ENCODE measurements around the gene SMARCAL1. TPM values are rescaled to one million over a fixed set of nuclear protein-coding genes. Genes with fewer than 3 reads are reported as not detected.

Gene SMARCAL1
- total and polyA plus RNA-seq, 2 experiments from 2014 or later, result 18.8 to 19.9 TPM

DNA sequence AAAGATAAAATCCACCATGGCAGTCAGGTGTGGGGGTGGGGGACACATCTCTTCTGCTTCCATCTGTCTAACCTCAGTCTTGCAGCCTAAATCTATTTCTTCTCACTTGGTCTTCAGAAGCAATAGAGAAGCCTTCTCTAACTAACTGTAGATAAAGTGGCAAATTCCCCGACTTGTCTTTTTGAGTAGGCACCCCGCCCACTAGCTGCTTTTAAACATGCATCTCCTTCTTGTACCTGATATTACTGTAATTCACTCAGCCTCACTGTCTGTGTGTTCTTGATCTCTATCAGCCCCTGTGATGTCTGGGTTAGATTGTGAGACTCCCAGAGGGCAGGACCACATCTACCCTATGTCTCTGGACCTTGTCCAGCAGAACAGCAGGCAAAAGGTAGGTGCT is 46.8 kb upstream of the SMARCAL1 start:
- no peak for DNase-seq (ENCODE audit: low spot score)
- 78% methylated on average over 2 of the region's 2 CpGs for WGBS (ENCODE audit: low lambda C conversion rate, missing lambda C conversion rate)
- no peaks in the 10 kb centered on the region for H3K79me2 ChIP-seq
- no peak for TF ChIP-seq EZH2 (IDR thresholded peaks at IDR 0.05; ENCODE audit: borderline replicate concordance)
- no peak for TF ChIP-seq EZH2phosphoT487 (IDR thresholded peaks at IDR 0.05; ENCODE audit: low read depth, severe bottlenecking, unreplicated experiment)
- TF ChIP-seq, protein P1, sequence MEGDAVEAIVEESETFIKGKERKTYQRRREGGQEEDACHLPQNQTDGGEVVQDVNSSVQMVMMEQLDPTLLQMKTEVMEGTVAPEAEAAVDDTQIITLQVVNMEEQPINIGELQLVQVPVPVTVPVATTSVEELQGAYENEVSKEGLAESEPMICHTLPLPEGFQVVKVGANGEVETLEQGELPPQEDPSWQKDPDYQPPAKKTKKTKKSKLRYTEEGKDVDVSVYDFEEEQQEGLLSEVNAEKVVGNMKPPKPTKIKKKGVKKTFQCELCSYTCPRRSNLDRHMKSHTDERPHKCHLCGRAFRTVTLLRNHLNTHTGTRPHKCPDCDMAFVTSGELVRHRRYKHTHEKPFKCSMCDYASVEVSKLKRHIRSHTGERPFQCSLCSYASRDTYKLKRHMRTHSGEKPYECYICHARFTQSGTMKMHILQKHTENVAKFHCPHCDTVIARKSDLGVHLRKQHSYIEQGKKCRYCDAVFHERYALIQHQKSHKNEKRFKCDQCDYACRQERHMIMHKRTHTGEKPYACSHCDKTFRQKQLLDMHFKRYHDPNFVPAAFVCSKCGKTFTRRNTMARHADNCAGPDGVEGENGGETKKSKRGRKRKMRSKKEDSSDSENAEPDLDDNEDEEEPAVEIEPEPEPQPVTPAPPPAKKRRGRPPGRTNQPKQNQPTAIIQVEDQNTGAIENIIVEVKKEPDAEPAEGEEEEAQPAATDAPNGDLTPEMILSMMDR (IDR thresholded peaks at IDR 0.05; ENCODE audit: poor library complexity), result no peak
- H2AFZ ChIP-seq, result no peak overlapping the region
- no peaks in the 10 kb centered on the region for H3K4me1 ChIP-seq (ENCODE audit: insufficient read depth)
- no peaks in the 10 kb centered on the region for H3K9me2 ChIP-seq (replicated peaks; ENCODE audit: insufficient read depth)
- no peaks in the 10 kb centered on the region for H3K9me3 ChIP-seq (ENCODE audit: low read depth)
- H3K4me3 ChIP-seq, result no peak overlapping the region
- H3K27me3 ChIP-seq, result peaks cover 53% of the 10 kb centered on the region
- no peak overlapping the region for H3K4me2 ChIP-seq
- no peak overlapping the region for H3K27ac ChIP-seq
- H4K20me1 ChIP-seq (ENCODE audit: insufficient read depth, poor library complexity, severe bottlenecking), result no peaks in the 10 kb centered on the region
- no peaks in the 10 kb centered on the region for H3K36me3 ChIP-seq (replicated peaks; ENCODE audit: insufficient read depth, low read depth)

DNA sequence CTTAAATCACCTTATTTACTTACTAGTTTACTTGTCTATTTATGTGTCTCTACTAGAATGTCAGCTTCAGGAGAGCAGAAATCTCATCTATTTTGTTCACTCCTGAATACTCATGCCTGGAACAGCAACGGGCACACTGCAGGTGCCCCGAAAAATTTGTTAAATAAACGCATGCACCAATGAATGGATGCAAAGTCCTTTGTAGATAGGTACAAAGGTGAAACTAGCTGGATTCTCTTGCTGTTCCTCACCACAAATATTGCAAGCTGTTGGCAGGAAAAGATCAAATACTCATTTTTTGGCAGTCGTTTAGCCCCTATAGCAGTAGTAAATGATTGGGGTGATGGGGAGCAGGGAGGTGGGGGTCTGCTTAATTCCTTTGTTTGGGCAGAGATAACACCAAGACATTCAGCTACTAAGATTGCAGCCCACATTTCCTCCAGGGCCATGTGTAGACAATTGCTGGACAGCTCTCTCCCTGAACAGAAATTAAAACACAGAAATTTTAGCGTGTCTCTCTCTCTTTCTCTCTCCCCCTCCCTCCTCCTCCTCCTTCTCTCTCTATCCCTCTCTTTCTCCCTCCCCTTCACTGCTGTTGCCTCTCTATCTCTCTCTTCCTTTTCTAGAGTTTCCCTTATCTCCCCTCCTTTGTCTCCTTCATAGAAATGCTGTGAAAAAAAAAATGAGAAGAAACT is 45.4 kb upstream of the SMARCAL1 start:
- H3K4me3 ChIP-seq, result no peak overlapping the region
- no peaks in the 10 kb centered on the region for H4K20me1 ChIP-seq (ENCODE audit: insufficient read depth, poor library complexity, severe bottlenecking)
- H2AFZ ChIP-seq, result no peak overlapping the region
- peaks cover 67% of the 10 kb centered on the region for H3K27me3 ChIP-seq
- H3K9me3 ChIP-seq (ENCODE audit: low read depth), result no peaks in the 10 kb centered on the region
- 71% methylated on average over 4 of the region's 5 CpGs for WGBS (ENCODE audit: low lambda C conversion rate, missing lambda C conversion rate)
- no peaks in the 10 kb centered on the region for H3K36me3 ChIP-seq (replicated peaks; ENCODE audit: insufficient read depth, low read depth)
- H3K9me2 ChIP-seq (replicated peaks; ENCODE audit: insufficient read depth), result no peaks in the 10 kb centered on the region
- TF ChIP-seq, protein P1 (IDR thresholded peaks at IDR 0.05; ENCODE audit: poor library complexity), result no peak
- TF ChIP-seq EZH2 (IDR thresholded peaks at IDR 0.05; ENCODE audit: borderline replicate concordance) (no peak), EZH2phosphoT487 (IDR thresholded peaks at IDR 0.05; ENCODE audit: low read depth, severe bottlenecking, unreplicated experiment) (no peak)
- peaks cover 7% of the 10 kb centered on the region for H3K4me1 ChIP-seq (ENCODE audit: insufficient read depth)
- no peak overlapping the region for H3K4me2 ChIP-seq
- DNase-seq (ENCODE audit: low spot score), result no peak
- H3K27ac ChIP-seq, result no peak overlapping the region
- H3K79me2 ChIP-seq, result no peaks in the 10 kb centered on the region

DNA sequence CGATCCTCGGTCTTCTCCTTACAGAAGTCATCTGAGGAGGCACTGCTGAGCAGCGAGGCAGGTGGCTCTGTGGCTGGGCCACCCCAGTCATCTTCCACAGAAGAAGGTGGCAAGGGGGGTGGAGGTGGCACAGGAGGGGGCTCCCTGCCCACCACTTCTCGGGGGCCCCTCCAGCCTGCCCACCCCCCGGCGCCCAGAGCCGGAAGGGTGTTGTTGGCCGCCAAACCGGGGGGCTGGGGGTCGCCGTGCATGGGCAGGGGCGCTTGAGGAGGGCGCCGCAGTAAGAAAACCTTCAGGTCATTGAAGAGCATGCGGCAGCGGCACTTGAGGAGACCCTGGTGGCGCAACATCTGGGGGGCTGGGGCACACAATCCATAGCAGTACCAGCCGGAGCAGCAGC is 42.5 kb upstream of the SMARCAL1 start:
- no peaks in the 10 kb centered on the region for H3K9me2 ChIP-seq (replicated peaks; ENCODE audit: insufficient read depth)
- 76% methylated on average over 10 of the region's 18 CpGs for WGBS (ENCODE audit: low lambda C conversion rate, missing lambda C conversion rate)
- H2AFZ ChIP-seq, result no peak overlapping the region
- TF ChIP-seq, protein P1 (IDR thresholded peaks at IDR 0.05; ENCODE audit: poor library complexity), result no peak
- TF ChIP-seq EZH2 (IDR thresholded peaks at IDR 0.05; ENCODE audit: borderline replicate concordance) (no peak), EZH2phosphoT487 (IDR thresholded peaks at IDR 0.05; ENCODE audit: low read depth, severe bottlenecking, unreplicated experiment) (no peak)
- peaks cover 8% of the 10 kb centered on the region for H3K4me1 ChIP-seq (ENCODE audit: insufficient read depth)
- peaks cover 76% of the 10 kb centered on the region for H3K27me3 ChIP-seq
- no peaks in the 10 kb centered on the region for H3K9me3 ChIP-seq (ENCODE audit: low read depth)
- H3K36me3 ChIP-seq (replicated peaks; ENCODE audit: insufficient read depth, low read depth), result no peaks in the 10 kb centered on the region
- no peaks in the 10 kb centered on the region for H4K20me1 ChIP-seq (ENCODE audit: insufficient read depth, poor library complexity, severe bottlenecking)
- H3K27ac ChIP-seq, result no peak overlapping the region
- no peak overlapping the region for H3K4me2 ChIP-seq
- no peak overlapping the region for H3K4me3 ChIP-seq
- DNase-seq (ENCODE audit: low spot score), result no peak
- no peaks in the 10 kb centered on the region for H3K79me2 ChIP-seq

Data from hepatocyte (in vitro differentiated cells).